B cell (primary cell): Measurements from ENCODE around the gene PPAN. TPM values are rescaled to one million over a fixed set of nuclear protein-coding genes. Genes with fewer than 3 reads are reported as not detected.

ENCODE experiments used
- ATAC-seq: fragments of 200-7000 bp; cut with Tn5 transposase; one replicate; pipeline ENCODE4 v1.10.0; 2021; ENCODE audit warnings: low read depth, mild to moderate bottlenecking, moderate number of reproducible peaks, moderate library complexity
- CTCF ChIA-PET: fragments of 350-600 bp; sonication (Branson Sonifier 250); formaldehyde crosslinking; loops from one replicate; lab custom pipeline; 2021; ENCODE audit warnings: antibody characterized with exemption, inconsistent platforms; lab: Charles Lee
- POLR2A ChIA-PET: fragments of 350-600 bp; sonication (Branson Sonifier 250); formaldehyde crosslinking; loops from one replicate; lab custom pipeline; 2021; ENCODE audit warnings: antibody characterized with exemption; lab: Charles Lee
- DNase-seq: peaks from one replicate; pipeline ENCODE4 v3.0.0; 2013
- H2AFZ ChIP-seq: 2 replicates; pipeline ENCODE4 v1.6.1; 2012; ENCODE audit warnings: mild to moderate bottlenecking, low read depth, low read length; ENCODE audit not compliant: insufficient read depth, poor library complexity, severe bottlenecking
- H3K27ac ChIP-seq, 2 donors: 1 replicate in 1 of 2; 2 replicates in 1 of 2; pipeline ENCODE4 v1.5.1; 2012 to 2013; ENCODE audit warnings: low read length in 2 of 2, mild to moderate bottlenecking in 2 of 2, moderate library complexity in 1 of 2
- H3K27me3 ChIP-seq, 4 experiments: fragments of 200-600 bp in 1 of 4; sonication (generic) in 1 of 4; replicated peaks in 1 of 4; 1 replicate in 2 of 4; 2 replicates in 2 of 4; pipeline versions ENCODE4 v1.6.1 to v1.7.0; 2013 to 2016; ENCODE audit warnings: low read length in 3 of 4, mild to moderate bottlenecking in 2 of 4, mixed read lengths in 1 of 4, moderate library complexity in 1 of 4; ENCODE audit not compliant: insufficient read depth in 4 of 4, control insufficient read depth in 3 of 4; ENCODE audit errors: control extremely low read depth in 1 of 4
- H3K36me3 ChIP-seq, 2 experiments: replicated peaks in 1 of 2; 1 replicate in 1 of 2; 2 replicates in 1 of 2; pipeline versions ENCODE4 v1.6.1 to v1.7.1; 2013; ENCODE audit warnings: low read length in 1 of 2; ENCODE audit not compliant: insufficient read depth in 2 of 2, control insufficient read depth in 1 of 2; ENCODE audit errors: control extremely low read depth in 1 of 2, extremely low read depth in 1 of 2
- H3K4me1 ChIP-seq, 2 donors: fragments of 200-600 bp in 1 of 2; sonication (generic) in 1 of 2; 1 replicate in 1 of 2; 2 replicates in 1 of 2; pipeline versions ENCODE4 v1.5.1 to v1.6.1; 2013 to 2017; ENCODE audit warnings: low read length in 2 of 2; ENCODE audit not compliant: control insufficient read depth in 2 of 2, insufficient read depth in 2 of 2
- H3K4me2 ChIP-seq: replicated peaks from 2 replicates; pipeline ENCODE3; 2012; ENCODE audit warnings: mild to moderate bottlenecking, low read depth, low read length; ENCODE audit not compliant: poor library complexity, severe bottlenecking
- H3K4me3 ChIP-seq, 5 experiments: fragments of 200-600 bp in 1 of 5; sonication (generic) in 1 of 5; 1 replicate in 3 of 5; 2 replicates in 2 of 5; pipeline versions ENCODE4 v1.5.1 to v1.7.0; 2011 to 2016; ENCODE audit warnings: low read length in 4 of 5, mild to moderate bottlenecking in 4 of 5, low read depth in 2 of 5, control low read depth in 1 of 5, moderate library complexity in 1 of 5; ENCODE audit not compliant: insufficient read depth in 1 of 5; ENCODE audit errors: control extremely low read depth in 1 of 5, extremely low read depth in 1 of 5
- H3K79me2 ChIP-seq: fragments of 200-600 bp; sonication (generic); one replicate; pipeline ENCODE4 v1.6.0; 2016; ENCODE audit warnings: low read length; ENCODE audit not compliant: control insufficient read depth, insufficient read depth
- H3K9ac ChIP-seq: fragments of 200-600 bp; sonication (generic); 2 replicates; pipeline ENCODE4 v1.6.1; 2017; ENCODE audit warnings: mild to moderate bottlenecking, low read length, moderate library complexity
- H3K9me3 ChIP-seq, 3 donors: one replicate each; pipeline versions ENCODE4 v1.6.1 to v1.7.1; 2013; ENCODE audit warnings: low read length in 2 of 3; ENCODE audit not compliant: control insufficient read depth in 2 of 3, insufficient read depth in 1 of 3; ENCODE audit errors: control extremely low read depth in 1 of 3
- H4K20me1 ChIP-seq: 2 replicates; pipeline ENCODE4 v1.6.0; 2012; ENCODE audit warnings: mild to moderate bottlenecking, low read length; ENCODE audit not compliant: insufficient read depth, control insufficient read depth, poor library complexity, severe bottlenecking
- H3K27ac Mint-ChIP-seq: one replicate; pipeline ENCODE4 v1.8.0; 2021; ENCODE audit warnings: mixed read lengths
- H3K27me3 Mint-ChIP-seq: one replicate; pipeline ENCODE4 v1.8.0; 2021; ENCODE audit warnings: mixed read lengths
- H3K4me1 Mint-ChIP-seq: one replicate; pipeline ENCODE4 v1.8.0; 2021; ENCODE audit warnings: mixed read lengths
- H3K4me3 Mint-ChIP-seq: one replicate; pipeline ENCODE4 v1.8.0; 2021; ENCODE audit warnings: mixed read lengths
- H3K9me3 Mint-ChIP-seq: one replicate; pipeline ENCODE4 v1.8.0; 2022; ENCODE audit warnings: mixed read lengths; ENCODE audit not compliant: insufficient read depth
- CTCF ChIP-seq: fragments of 200-600 bp; IDR thresholded peaks from one replicate; pipeline ENCODE4 v1.8.0; 2022; ENCODE audit warnings: antibody characterized with exemption, mild to moderate bottlenecking
- EZH2 ChIP-seq: IDR thresholded peaks from 2 replicates; pipeline ENCODE4 v1.6.1; 2012; ENCODE audit warnings: borderline replicate concordance, low read depth, mild to moderate bottlenecking, moderate library complexity, low read length; ENCODE audit not compliant: insufficient read depth, poor library complexity, severe bottlenecking
- WGBS: methylation state at CpG from one replicate; pipeline ENCODE4 v1.1.5; 2013; ENCODE audit warnings: missing lambda C conversion rate; ENCODE audit not compliant: insufficient coverage; 5-methylcytosine and 5-hydroxymethylcytosine counted together
- intact Hi-C: fragments of 100-400 bp; cut with micrococcal nuclease; formaldehyde crosslinking; loops from one replicate; pipeline ENCODE4 v1.10.0; 2022
- polyA plus RNA-seq: library from polyadenylated mRNA; depleted of rRNA; stranded (reverse); fragments of >200 nt; gene quantifications from 2 replicates; pipeline ENCODE4 v1.2.3, GENCODE V29; 2012
- total RNA-seq, 2 donors: library from RNA; stranded (reverse); fragments of 120-200 nt in 1 of 2; gene quantifications; 1 replicate in 1 of 2; 2 replicates in 1 of 2; pipeline versions ENCODE4 v1.2.3 to v1.2.4, GENCODE V29; 2013 to 2022

PPAN gene
- total and polyA plus RNA-seq, 2 donors (not counting 1 experiment from before 2014, with no cell fraction given): 42.2 to 88.0 TPM

GRCh38 chr19:10151521-10151920 lies 45.4 kb downstream of the PPAN start:
- ATAC-seq (no peak), DNase-seq (no peak)
- H2AFZ ChIP-seq: no peak overlapping the region
- H3K4me3 ChIP-seq: no peak overlapping the region
- H3K27me3 ChIP-seq: no peaks in the 10 kb centered on the region
- H3K27me3 Mint-ChIP-seq: no peaks in the 10 kb centered on the region
- TF ChIP-seq EZH2: no peak
- TF ChIP-seq CTCF: no peak
- no peak overlapping the region for H3K27ac ChIP-seq
- H3K4me1 ChIP-seq: no peaks in the 10 kb centered on the region
- ChIA-PET POLR2A (no interaction called here), CTCF (no interaction called here)
- no peak overlapping the region for H3K9ac ChIP-seq
- 96% methylated on average over 5 of the region's 5 CpGs for WGBS
- H4K20me1 ChIP-seq: no peaks in the 10 kb centered on the region
- H3K9me3 ChIP-seq: no peaks in the 10 kb centered on the region
- H3K4me3 Mint-ChIP-seq: no peak overlapping the region
- no peaks in the 10 kb centered on the region for H3K79me2 ChIP-seq
- H3K36me3 ChIP-seq: peaks cover 4 to 74% of the 10 kb centered on the region in 2 experiments
- H3K27ac Mint-ChIP-seq: no peak overlapping the region
- no peak overlapping the region for H3K4me2 ChIP-seq
- no peaks in the 10 kb centered on the region for H3K9me3 Mint-ChIP-seq
- H3K4me1 Mint-ChIP-seq: no peaks in the 10 kb centered on the region
- intact Hi-C loops: no loop called here

- Mint-ChIP-seq H3K4me1 (no peaks in the 10 kb centered on the region), H3K27me3 (no peaks in the 10 kb centered on the region), H3K27ac (no peak overlapping the region), H3K4me3 (no peak overlapping the region), H3K9me3 (no peaks in the 10 kb centered on the region)
- no peaks in the 10 kb centered on the region for H3K4me1 ChIP-seq
- H3K79me2 ChIP-seq: no peaks in the 10 kb centered on the region
- ChIA-PET POLR2A (no interaction called here), CTCF (no interaction called here)
- intact Hi-C loops: no loop called here
- no peaks in the 10 kb centered on the region for H3K9me3 ChIP-seq
- no peaks in the 10 kb centered on the region for H4K20me1 ChIP-seq
- 100% methylated on average over 1 of the region's 3 CpGs for WGBS
- DNase-seq (no peak), ATAC-seq (no peak)
- H3K27ac ChIP-seq: no peak overlapping the region
- peaks cover 4 to 73% of the 10 kb centered on the region in 2 experiments for H3K36me3 ChIP-seq
- H3K4me3 ChIP-seq: no peak overlapping the region
- H2AFZ ChIP-seq: no peak overlapping the region
- no peak overlapping the region for H3K9ac ChIP-seq
- no peak overlapping the region for H3K4me2 ChIP-seq
- no peaks in the 10 kb centered on the region for H3K27me3 ChIP-seq
- TF ChIP-seq EZH2 (no peak), CTCF (no peak)
These were observed 45.9 kb downstream of the PPAN start for GRCh38 chr19:10152100-10152499.
